Stimulated activated memory B cell treated with anti-CD40 and anti-IgM and Interleukin-4, amounts not matched to agents 10 μg/mL and 1 μg/mL and 100 μg/mL, for 72 hours (primary cell): ENCODE data around the gene CHD3.

Source experiments
- ATAC-seq: fragments of 150-1000 bp; cut with Tn5 transposase; 2 replicates; pipeline ENCODE4 v1.10.0; 2021
- H3K27ac Mint-ChIP-seq: one replicate; pipeline ENCODE4 v1.8.0; 2022; ENCODE audit warnings: mild to moderate bottlenecking, mixed read lengths
- H3K27me3 Mint-ChIP-seq: one replicate; pipeline ENCODE4 v1.8.0; 2022; ENCODE audit warnings: mixed read lengths
- H3K36me3 Mint-ChIP-seq: one replicate; pipeline ENCODE4 v1.8.0; 2022; ENCODE audit warnings: mixed read lengths
- H3K4me1 Mint-ChIP-seq: one replicate; pipeline ENCODE4 v1.8.0; 2022; ENCODE audit warnings: mixed read lengths
- H3K4me3 Mint-ChIP-seq: one replicate; pipeline ENCODE4 v1.8.0; 2022; ENCODE audit warnings: mild to moderate bottlenecking, moderate library complexity, mixed read lengths
- H3K9me3 Mint-ChIP-seq: one replicate; pipeline ENCODE4 v1.8.0; 2022; ENCODE audit warnings: mixed read lengths

Gene CHD3

GRCh38 chr17:7897090-7897489 is 8.5 kb downstream of the CHD3 start:
- no peaks in the 10 kb centered on the region for H3K27me3 Mint-ChIP-seq
- no peak for ATAC-seq
- peak overlapping the region; percentile 33 for H3K27ac Mint-ChIP-seq
- H3K4me1 Mint-ChIP-seq: peaks cover 5% of the 10 kb centered on the region
- no peak overlapping the region for H3K4me3 Mint-ChIP-seq
- H3K36me3 Mint-ChIP-seq: peaks cover 66% of the 10 kb centered on the region
- H3K9me3 Mint-ChIP-seq: no peaks in the 10 kb centered on the region

- Mint-ChIP-seq H3K4me1 (peaks cover 5% of the 10 kb centered on the region), H3K36me3 (peaks cover 71% of the 10 kb centered on the region), H3K4me3 (no peak overlapping the region), H3K27me3 (no peaks in the 10 kb centered on the region), H3K9me3 (no peaks in the 10 kb centered on the region), H3K27ac (peak overlapping the region; percentile 33)
- ATAC-seq: no peak
These were observed 9.2 kb downstream of the CHD3 start for GRCh38 chr17:7897773-7898172.

GRCh38 chr17:7903154-7904103 is 14.8 kb downstream of the CHD3 start:
- Mint-ChIP-seq H3K4me1 (no peaks in the 10 kb centered on the region), H3K27ac (no peak overlapping the region), H3K36me3 (peaks cover 71% of the 10 kb centered on the region), H3K4me3 (no peak overlapping the region), H3K9me3 (no peaks in the 10 kb centered on the region), H3K27me3 (no peaks in the 10 kb centered on the region)
- no peak for ATAC-seq

- no peak overlapping the region for H3K27ac Mint-ChIP-seq
- H3K27me3 Mint-ChIP-seq: no peaks in the 10 kb centered on the region
- H3K4me3 Mint-ChIP-seq: no peak overlapping the region
- no peaks in the 10 kb centered on the region for H3K9me3 Mint-ChIP-seq
- peaks cover 56% of the 10 kb centered on the region for H3K36me3 Mint-ChIP-seq
- H3K4me1 Mint-ChIP-seq: no peaks in the 10 kb centered on the region
- no peak for ATAC-seq
These were observed 20.5 kb downstream of the CHD3 start for GRCh38 chr17:7909089-7909488.

- no peak for ATAC-seq
- Mint-ChIP-seq H3K36me3 (peaks cover 46% of the 10 kb centered on the region), H3K4me1 (peaks cover 8% of the 10 kb centered on the region), H3K27me3 (no peaks in the 10 kb centered on the region), H3K4me3 (no peak overlapping the region), H3K9me3 (no peaks in the 10 kb centered on the region), H3K27ac (no peak overlapping the region)
These were observed 21.7 kb downstream of the CHD3 start for GRCh38 chr17:7910281-7910680.

- ATAC-seq: no peak
- no peaks in the 10 kb centered on the region for H3K9me3 Mint-ChIP-seq
- H3K4me3 Mint-ChIP-seq: no peak overlapping the region
- H3K27me3 Mint-ChIP-seq: no peaks in the 10 kb centered on the region
- H3K36me3 Mint-ChIP-seq: peaks cover 42% of the 10 kb centered on the region
- H3K27ac Mint-ChIP-seq: no peak overlapping the region
- H3K4me1 Mint-ChIP-seq: peaks cover 11% of the 10 kb centered on the region
These were observed 22.1 kb downstream of the CHD3 start for GRCh38 chr17:7910711-7911110.

- Mint-ChIP-seq H3K27ac (no peak overlapping the region), H3K9me3 (no peaks in the 10 kb centered on the region), H3K4me1 (peaks cover 11% of the 10 kb centered on the region), H3K27me3 (no peaks in the 10 kb centered on the region), H3K36me3 (peaks cover 38% of the 10 kb centered on the region), H3K4me3 (no peak overlapping the region)
- no peak for ATAC-seq
These were observed 22.5 kb downstream of the CHD3 start for GRCh38 chr17:7911116-7911515.

- Mint-ChIP-seq H3K4me1 (peaks cover 19% of the 10 kb centered on the region), H3K27me3 (no peaks in the 10 kb centered on the region), H3K9me3 (no peaks in the 10 kb centered on the region), H3K27ac (no peak overlapping the region), H3K4me3 (no peak overlapping the region), H3K36me3 (peaks cover 26% of the 10 kb centered on the region)
- ATAC-seq: peak; percentile 44
These were observed 24.4 kb downstream of the CHD3 start for GRCh38 chr17:7912927-7913524.

GRCh38 chr17:7915179-7915610 is 26.6 kb downstream of the CHD3 start:
- ATAC-seq: peak; percentile 47
- Mint-ChIP-seq H3K27ac (peak overlapping the region; percentile 86), H3K9me3 (no peaks in the 10 kb centered on the region)

GRCh38 chr17:7915611-7916384 is 27.2 kb downstream of the CHD3 start, which contains the start of gene RNF227:
RNF227 (minus strand) TSS chr17:7916289; CDS start chr17:7916195, 94 bp downstream.
- H3K9me3 Mint-ChIP-seq: no peaks in the 10 kb centered on the region
- ATAC-seq: peak; percentile 90
- H3K4me3 Mint-ChIP-seq: peak within 1 kb of the TSS; percentile 99
- H3K4me1 Mint-ChIP-seq: peaks cover 19% of the 10 kb centered on the region
- peak within 1 kb of the TSS; percentile 86 for H3K27ac Mint-ChIP-seq
- peaks cover 5% of the 10 kb centered on the region for H3K36me3 Mint-ChIP-seq
- no peaks in the 10 kb centered on the region for H3K27me3 Mint-ChIP-seq

More at GRCh38 chr17:7915179-7915610, 26.6 kb downstream of the CHD3 start:
- Mint-ChIP-seq H3K27me3 (no peaks in the 10 kb centered on the region), H3K36me3 (peaks cover 11% of the 10 kb centered on the region), H3K4me3 (peak overlapping the region; percentile 99), H3K4me1 (peaks cover 19% of the 10 kb centered on the region)

- Mint-ChIP-seq H3K36me3 (no peaks in the 10 kb centered on the region), H3K27ac (peak overlapping the region; percentile 86), H3K4me1 (peaks cover 19% of the 10 kb centered on the region), H3K27me3 (no peaks in the 10 kb centered on the region), H3K9me3 (no peaks in the 10 kb centered on the region), H3K4me3 (peak overlapping the region; percentile 99)
- ATAC-seq: peak; percentile 51
These were observed 27.7 kb downstream of the CHD3 start for GRCh38 chr17:7916385-7916682.

GRCh38 chr17:7916808-7917207 is 28.2 kb downstream of the CHD3 start:
- Mint-ChIP-seq H3K4me3 (peak overlapping the region; percentile 99), H3K27ac (peak overlapping the region; percentile 86), H3K36me3 (no peaks in the 10 kb centered on the region), H3K4me1 (peaks cover 22% of the 10 kb centered on the region), H3K9me3 (no peaks in the 10 kb centered on the region), H3K27me3 (no peaks in the 10 kb centered on the region)
- ATAC-seq: no peak

- no peaks in the 10 kb centered on the region for H3K27me3 Mint-ChIP-seq
- peak overlapping the region; percentile 78 for H3K27ac Mint-ChIP-seq
- H3K9me3 Mint-ChIP-seq: no peaks in the 10 kb centered on the region
- ATAC-seq: no peak
- H3K4me3 Mint-ChIP-seq: peak overlapping the region; percentile 72
- H3K36me3 Mint-ChIP-seq: no peaks in the 10 kb centered on the region
- H3K4me1 Mint-ChIP-seq: peaks cover 17% of the 10 kb centered on the region
These were observed 33.8 kb downstream of the CHD3 start for GRCh38 chr17:7922269-7922844.

GRCh38 chr17:7922845-7923628 is 34.4 kb downstream of the CHD3 start:
- no peaks in the 10 kb centered on the region for H3K9me3 Mint-ChIP-seq
- peaks cover 4% of the 10 kb centered on the region for H3K36me3 Mint-ChIP-seq
- H3K4me3 Mint-ChIP-seq: peak overlapping the region; percentile 72
- no peaks in the 10 kb centered on the region for H3K27me3 Mint-ChIP-seq
- peak; percentile 82 for ATAC-seq
- H3K27ac Mint-ChIP-seq: peak overlapping the region; percentile 78
- H3K4me1 Mint-ChIP-seq: peaks cover 17% of the 10 kb centered on the region
